Suprapubic skin (tissue), 4 donors: ENCODE results near the gene TNS3. TPM values are rescaled to one million over a fixed set of nuclear protein-coding genes. Genes with fewer than 3 reads are reported as not detected.
A peak's percentile ranks its signal among the peaks of the same experiment; 100 is the strongest.
"Not testable (repeated sequence)": the region's sequence is repeated elsewhere in the genome, so short reads cannot be mapped to it uniquely, and the experiment has no call there.

Experiments used
- DNase-seq, 2 donors: peaks; one replicate each; pipeline ENCODE4 v3.0.0-alpha.2; 2019; ENCODE audit warnings: low spot score in 2 of 2
- H3K27ac ChIP-seq: fragments of 200-600 bp; sonication (generic); one replicate; pipeline ENCODE4 v1.5.1; 2019
- H3K27me3 ChIP-seq: fragments of 200-600 bp; sonication (generic); one replicate; pipeline ENCODE4 v1.5.1; 2019
- H3K36me3 ChIP-seq: fragments of 200-600 bp; sonication (generic); one replicate; pipeline ENCODE4 v1.5.1; 2019
- H3K4me1 ChIP-seq: fragments of 200-600 bp; sonication (generic); one replicate; pipeline ENCODE4 v1.5.1; 2019
- H3K4me3 ChIP-seq: fragments of 200-600 bp; sonication (generic); one replicate; pipeline ENCODE4 v1.5.1; 2019; ENCODE audit warnings: mild to moderate bottlenecking
- H3K9me3 ChIP-seq: fragments of 200-600 bp; sonication (generic); one replicate; pipeline ENCODE4 v1.5.1; 2019
- EP300 ChIP-seq: sonication (generic); formaldehyde crosslinking; IDR thresholded peaks from one replicate; pipeline ENCODE4 v1.6.1; 2017; ENCODE audit warnings: antibody characterized with exemption
- POLR2A ChIP-seq, 2 donors: fragments of 450-650 bp; IDR thresholded peaks; one replicate each; pipeline ENCODE4 v1.6.1; 2017; ENCODE audit warnings: antibody characterized with exemption in 2 of 2, mild to moderate bottlenecking in 2 of 2, moderate library complexity in 2 of 2
- POLR2AphosphoS5 ChIP-seq, 3 donors: sonication (generic); formaldehyde crosslinking; IDR thresholded peaks; one replicate each; pipeline ENCODE4 v1.6.1; 2017; ENCODE audit warnings: antibody characterized with exemption in 3 of 3
- WGBS: methylation state at CpG from one replicate; pipeline ENCODE4 v1.1.5; 2018; 5-methylcytosine and 5-hydroxymethylcytosine counted together
- total RNA-seq, 4 donors: library from RNA; depleted of rRNA; stranded (reverse); fragments of >200 nt; gene quantifications; one replicate each; pipeline ENCODE4 v1.1.0, GENCODE V29; 2016
- TF ChIP-seq, protein P1 (sequence below), 2 donors: fragments of 200-600 bp in 1 of 2; fragments of 450-650 bp in 1 of 2; sonication (generic) in 1 of 2; IDR thresholded peaks; one replicate each; pipeline ENCODE4 v1.5.1; 2016 to 2019; ENCODE audit warnings: antibody characterized with exemption in 2 of 2, mild to moderate bottlenecking in 1 of 2, moderate library complexity in 1 of 2

The TNS3 gene
- total RNA-seq, 4 donors from 2014 or later: 14.3 to 53.0 (median 31.9) TPM

DNA sequence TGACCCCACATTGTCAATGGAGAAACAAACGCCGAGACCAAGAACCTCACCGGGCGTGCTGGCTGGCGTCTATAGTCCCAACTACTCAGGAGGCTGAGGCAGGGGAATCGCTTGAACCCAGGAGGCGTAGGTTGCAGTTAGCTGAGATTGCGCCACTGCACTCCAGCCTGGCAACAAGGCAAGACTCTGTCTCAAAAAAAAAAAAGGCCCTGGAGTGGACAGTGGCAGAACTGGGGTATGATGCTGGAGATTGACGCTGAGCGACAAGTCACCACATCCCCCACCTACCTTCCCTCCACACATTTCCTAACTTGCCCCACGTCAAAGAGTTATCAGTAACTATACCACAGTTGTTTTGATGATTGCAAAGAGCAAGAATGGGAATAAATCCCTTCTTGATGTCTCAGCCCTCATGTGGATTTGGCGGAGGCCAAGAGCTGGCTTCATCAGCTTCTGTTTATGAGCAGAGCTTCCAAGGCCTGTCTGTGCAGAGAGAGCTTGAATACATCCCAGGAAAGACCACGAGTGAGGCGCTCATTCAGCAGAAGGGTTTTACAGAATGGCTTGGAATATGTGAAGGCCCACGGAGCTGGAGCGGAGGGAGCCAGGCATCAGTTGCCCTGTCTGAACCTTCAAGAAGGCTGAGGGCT is 28.0 kb upstream of the TNS3 start:
- TF ChIP-seq EP300: no peak
- TF ChIP-seq, protein P1, sequence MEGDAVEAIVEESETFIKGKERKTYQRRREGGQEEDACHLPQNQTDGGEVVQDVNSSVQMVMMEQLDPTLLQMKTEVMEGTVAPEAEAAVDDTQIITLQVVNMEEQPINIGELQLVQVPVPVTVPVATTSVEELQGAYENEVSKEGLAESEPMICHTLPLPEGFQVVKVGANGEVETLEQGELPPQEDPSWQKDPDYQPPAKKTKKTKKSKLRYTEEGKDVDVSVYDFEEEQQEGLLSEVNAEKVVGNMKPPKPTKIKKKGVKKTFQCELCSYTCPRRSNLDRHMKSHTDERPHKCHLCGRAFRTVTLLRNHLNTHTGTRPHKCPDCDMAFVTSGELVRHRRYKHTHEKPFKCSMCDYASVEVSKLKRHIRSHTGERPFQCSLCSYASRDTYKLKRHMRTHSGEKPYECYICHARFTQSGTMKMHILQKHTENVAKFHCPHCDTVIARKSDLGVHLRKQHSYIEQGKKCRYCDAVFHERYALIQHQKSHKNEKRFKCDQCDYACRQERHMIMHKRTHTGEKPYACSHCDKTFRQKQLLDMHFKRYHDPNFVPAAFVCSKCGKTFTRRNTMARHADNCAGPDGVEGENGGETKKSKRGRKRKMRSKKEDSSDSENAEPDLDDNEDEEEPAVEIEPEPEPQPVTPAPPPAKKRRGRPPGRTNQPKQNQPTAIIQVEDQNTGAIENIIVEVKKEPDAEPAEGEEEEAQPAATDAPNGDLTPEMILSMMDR (IDR thresholded peaks at IDR 0.05): no peak
- TF ChIP-seq POLR2A (IDR thresholded peaks at IDR 0.05): no peak
- no peak for TF ChIP-seq POLR2AphosphoS5 (IDR thresholded peaks at IDR 0.05)
- WGBS: 77% methylated on average over 16 of the region's 16 CpGs
- Histone ChIP-seq H3K27ac (peak overlapping the region; percentile 50), H3K9me3 (no peaks in the 10 kb centered on the region), H3K4me3 (no peak overlapping the region), H3K4me1 (peaks cover 20% of the 10 kb centered on the region), H3K27me3 (no peaks in the 10 kb centered on the region), H3K36me3 (no peaks in the 10 kb centered on the region)
- peak in 1 of 2 donors; percentile 68 for DNase-seq

DNA sequence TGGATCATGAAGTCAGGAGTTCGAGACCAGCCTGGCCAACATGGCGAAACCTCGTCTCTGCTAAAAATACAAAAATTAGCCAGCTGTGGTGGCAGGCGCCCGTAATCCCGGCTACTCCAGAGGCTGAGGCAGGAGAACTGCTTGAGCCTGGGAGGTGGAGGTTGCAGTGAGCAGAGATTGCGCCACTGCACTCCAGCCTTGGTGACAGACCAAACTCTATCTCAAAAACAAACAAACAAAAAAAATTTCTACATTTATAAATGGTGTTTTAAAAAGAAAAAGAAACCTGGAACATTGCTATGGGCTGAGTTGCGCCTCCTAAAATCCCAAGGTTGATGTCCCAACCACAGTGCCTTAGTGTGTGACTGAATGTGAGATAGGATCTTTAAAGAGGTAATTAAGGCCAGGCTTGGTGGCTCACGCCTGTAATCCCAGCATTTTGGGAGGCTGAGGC is 24.7 kb upstream of the TNS3 start:
- not testable (repeated sequence) for H3K27ac ChIP-seq, H3K4me3 ChIP-seq, DNase-seq, H3K27me3 ChIP-seq, H3K9me3 ChIP-seq, H3K36me3 ChIP-seq
- peaks cover 24% of the 10 kb centered on the region for H3K4me1 ChIP-seq
- WGBS: 93% methylated on average over 9 of the region's 9 CpGs

DNA sequence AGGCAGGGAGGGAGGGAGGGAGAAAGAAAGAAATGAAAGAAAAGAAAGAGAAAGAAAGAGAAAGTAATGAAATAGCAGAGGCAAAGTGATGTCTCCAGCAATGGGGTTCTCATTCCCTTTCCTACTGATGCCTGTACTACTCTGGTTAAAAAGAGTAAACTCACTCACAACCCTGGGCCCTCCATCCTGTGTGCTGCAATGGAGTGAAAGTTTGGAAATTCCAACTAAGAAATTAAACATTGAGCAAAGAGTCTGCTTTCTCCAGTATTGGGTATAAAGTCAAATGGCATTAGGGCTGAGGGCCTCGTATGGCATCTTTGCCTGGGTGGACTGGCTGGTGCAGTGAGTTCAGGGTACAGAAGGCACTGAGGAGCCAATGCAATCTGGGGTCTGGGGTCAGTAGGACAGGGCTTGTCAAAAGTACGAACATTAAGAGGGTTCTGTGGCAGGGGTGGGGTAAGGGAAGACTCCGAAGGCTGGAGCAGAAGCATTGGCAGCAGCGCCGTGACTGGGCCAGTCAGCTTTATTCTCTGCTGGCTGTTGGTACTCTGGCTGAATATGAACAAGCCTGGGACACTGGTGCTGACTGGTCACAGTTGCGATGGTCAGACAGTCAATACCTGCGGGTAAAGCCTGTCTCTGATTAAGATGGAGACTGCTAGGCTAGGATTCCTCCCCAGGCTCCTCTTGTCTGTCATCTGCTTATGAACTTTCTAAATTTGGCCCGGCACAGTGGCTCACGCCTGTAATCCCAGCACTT is 24.1 kb upstream of the TNS3 start:
- WGBS: 86% methylated on average over 9 of the region's 9 CpGs
- DNase-seq: no peak
- TF ChIP-seq EP300 (no peak), POLR2AphosphoS5 (IDR thresholded peaks at IDR 0.05) (no peak)
- Histone ChIP-seq H3K9me3 (no peaks in the 10 kb centered on the region), H3K27me3 (no peaks in the 10 kb centered on the region), H3K27ac (no peak overlapping the region), H3K36me3 (no peaks in the 10 kb centered on the region), H3K4me1 (peaks cover 25% of the 10 kb centered on the region), H3K4me3 (no peak overlapping the region)

DNA sequence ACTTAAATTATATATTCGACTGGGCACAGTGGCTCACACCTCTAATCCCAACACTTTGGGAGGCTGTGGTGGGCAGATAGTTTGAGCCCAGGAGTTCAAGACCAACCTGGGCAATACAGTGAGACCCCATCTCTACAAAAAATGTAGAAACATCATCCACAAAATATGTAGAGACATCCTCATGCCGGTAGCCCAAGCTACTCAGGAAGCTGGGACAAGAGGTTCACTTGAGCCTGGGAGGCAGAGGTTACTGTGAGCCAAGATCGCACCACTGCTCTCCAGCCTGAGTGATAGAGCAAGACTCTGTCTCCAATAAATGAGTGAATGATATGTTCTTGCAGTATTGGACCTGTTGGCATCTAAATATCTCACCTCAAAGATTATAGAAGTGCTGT is 22.6 kb upstream of the TNS3 start:
- Histone ChIP-seq H3K9me3 (no peaks in the 10 kb centered on the region), H3K27me3 (no peaks in the 10 kb centered on the region), H3K4me1 (peaks cover 29% of the 10 kb centered on the region), H3K36me3 (no peaks in the 10 kb centered on the region), H3K4me3 (no peak overlapping the region), H3K27ac (no peak overlapping the region)
- TF ChIP-seq, protein P1 (IDR thresholded peaks at IDR 0.05): no peak
- no peak for TF ChIP-seq POLR2A (IDR thresholded peaks at IDR 0.05)
- no peak for TF ChIP-seq POLR2AphosphoS5 (IDR thresholded peaks at IDR 0.05)
- no peak for TF ChIP-seq EP300
- DNase-seq: no peak
- WGBS: 44% methylated on average over 3 of the region's 3 CpGs

DNA sequence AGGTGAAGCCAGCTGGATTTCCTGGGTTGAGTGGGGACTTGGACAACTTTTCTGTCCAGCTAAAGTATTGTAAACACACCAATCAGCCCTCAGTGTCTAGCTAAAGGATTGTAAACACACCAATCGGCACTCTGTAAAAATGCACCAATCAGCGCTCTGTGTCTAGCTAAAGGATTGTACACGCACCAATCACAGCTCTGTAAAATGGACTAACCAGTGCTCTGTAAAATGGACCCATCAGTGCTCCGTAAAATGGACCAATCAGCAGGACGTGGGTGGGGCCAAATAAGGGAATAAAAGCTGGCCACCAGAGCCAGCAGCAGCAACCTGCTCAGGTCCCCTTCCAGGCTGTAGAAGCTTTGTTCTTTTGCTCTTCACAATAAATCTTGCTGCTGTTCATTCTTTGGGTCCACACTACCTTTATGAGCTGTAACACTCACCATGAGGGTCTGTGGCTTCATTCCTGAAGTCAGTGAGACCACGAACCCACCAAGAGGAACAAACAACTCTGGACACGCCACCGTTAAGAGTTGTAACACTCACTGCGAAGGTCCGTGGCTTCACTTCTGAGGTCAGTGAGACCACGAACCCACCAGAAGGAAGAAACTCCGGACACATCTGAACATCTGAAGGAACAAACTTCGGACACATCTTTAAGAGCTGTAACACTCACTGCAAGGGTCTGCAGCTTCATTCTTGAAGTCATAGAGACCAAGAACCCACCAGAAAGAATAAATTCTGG is 21.8 kb upstream of the TNS3 start:
- WGBS: 85% methylated on average over 13 of the region's 13 CpGs
- peaks cover 29% of the 10 kb centered on the region for H3K4me1 ChIP-seq
- not testable (repeated sequence) for H3K9me3 ChIP-seq, H3K27ac ChIP-seq, DNase-seq, H3K36me3 ChIP-seq, H3K4me3 ChIP-seq, H3K27me3 ChIP-seq

DNA sequence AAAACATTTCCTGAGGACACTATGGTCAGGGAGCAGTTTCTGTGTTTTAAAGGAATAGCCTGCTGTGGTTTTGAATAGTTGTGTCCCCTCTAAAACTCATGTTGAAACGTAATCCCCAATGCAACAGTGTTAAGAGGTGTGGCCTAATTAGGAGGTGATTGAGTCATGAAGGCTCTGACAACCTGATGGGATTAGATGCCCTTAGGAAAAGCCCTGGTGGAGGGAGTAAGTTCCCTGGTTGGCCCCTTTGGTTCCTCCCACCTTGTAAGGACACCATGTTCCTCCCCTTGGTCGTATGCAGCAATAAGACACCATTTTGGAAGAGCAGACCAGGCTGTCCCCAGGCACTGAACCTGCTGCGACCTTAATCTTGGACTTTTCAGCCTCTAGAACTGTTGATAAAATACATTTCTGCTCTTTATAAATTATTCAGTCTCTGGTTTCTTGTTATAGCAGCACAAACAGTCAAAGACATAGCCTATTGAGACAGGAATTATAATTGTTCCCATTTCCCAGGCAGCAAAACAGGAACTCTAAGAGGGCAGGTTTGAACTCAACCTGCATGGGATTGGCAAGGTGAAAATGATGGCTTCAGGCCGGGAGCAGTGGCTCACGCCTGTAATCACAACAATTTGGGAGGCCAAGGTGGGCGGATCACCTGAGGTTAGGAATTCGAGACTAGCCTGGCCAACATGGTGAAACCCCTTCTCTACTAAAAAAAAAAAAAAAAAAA is 20.5 kb upstream of the TNS3 start:
- no peak for DNase-seq
- no peak overlapping the region for H3K27ac ChIP-seq

More for the DNA sequence above, 20.5 kb upstream of the TNS3 start:
- TF ChIP-seq POLR2A (IDR thresholded peaks at IDR 0.05): no peak
- no peak for TF ChIP-seq POLR2AphosphoS5 (IDR thresholded peaks at IDR 0.05)
- TF ChIP-seq, protein P1 (IDR thresholded peaks at IDR 0.05): no peak
- TF ChIP-seq EP300: no peak
- Histone ChIP-seq H3K36me3 (no peaks in the 10 kb centered on the region), H3K9me3 (no peaks in the 10 kb centered on the region), H3K4me1 (peaks cover 29% of the 10 kb centered on the region), H3K27me3 (no peaks in the 10 kb centered on the region), H3K4me3 (no peak overlapping the region)
- WGBS: 74% methylated on average over 7 of the region's 7 CpGs
